Esophagus muscularis mucosa (tissue), 4 donors: Measurements from ENCODE around the gene AATF. TPM values are rescaled to one million over a fixed set of nuclear protein-coding genes. Genes with fewer than 3 reads are reported as not detected.

Experiments used
- DNase-seq: peaks from one replicate; pipeline ENCODE4 v3.0.0-alpha.2; 2017; ENCODE audit errors: extremely low spot score
- H3K27ac ChIP-seq, 4 donors: fragments of 200-600 bp; sonication (generic); replicated peaks in 1 of 4; 1 replicate in 3 of 4; 2 replicates in 1 of 4; pipeline ENCODE4 v1.5.1; 2016 to 2019; ENCODE audit warnings: mild to moderate bottlenecking in 1 of 4
- H3K27me3 ChIP-seq, 4 donors: fragments of 200-600 bp; sonication (generic); one replicate each; pipeline versions ENCODE4 v1.5.1 to v1.6.0; 2016 to 2019
- H3K36me3 ChIP-seq, 4 donors: fragments of 200-600 bp; sonication (generic); one replicate each; pipeline ENCODE4 v1.5.1; 2016 to 2019
- H3K4me1 ChIP-seq, 4 donors: fragments of 200-600 bp; sonication (generic); one replicate each; pipeline ENCODE4 v1.5.1; 2016 to 2019
- H3K4me3 ChIP-seq, 4 donors: fragments of 200-600 bp; sonication (generic); 1 replicate in 2 of 4; 2 replicates in 2 of 4; pipeline ENCODE4 v1.5.1; 2016 to 2019; ENCODE audit warnings: mild to moderate bottlenecking in 4 of 4, moderate library complexity in 1 of 4
- H3K9me3 ChIP-seq, 4 donors: fragments of 200-600 bp; sonication (generic); 1 replicate in 3 of 4; 2 replicates in 1 of 4; pipeline ENCODE4 v1.5.1; 2016 to 2019
- EP300 ChIP-seq: sonication (generic); formaldehyde crosslinking; IDR thresholded peaks from one replicate; pipeline ENCODE4 v1.6.1; 2017; ENCODE audit warnings: antibody characterized with exemption
- POLR2A ChIP-seq: fragments of 450-650 bp; IDR thresholded peaks from one replicate; pipeline ENCODE4 v1.6.1; 2017; ENCODE audit warnings: antibody characterized with exemption, moderate library complexity, mild to moderate bottlenecking, low read depth
- POLR2AphosphoS5 ChIP-seq, 2 donors: sonication (generic); formaldehyde crosslinking; IDR thresholded peaks; one replicate each; pipeline ENCODE4 v1.6.1; 2017; ENCODE audit warnings: antibody characterized with exemption in 2 of 2
- WGBS: methylation state at CpG from one replicate; pipeline ENCODE4 v1.1.5; 2018; 5-methylcytosine and 5-hydroxymethylcytosine counted together
- intact Hi-C: fragments of 100-400 bp; cut with DNase I; formaldehyde crosslinking; loops from one replicate; pipeline ENCODE4 v1.15.1; 2023
- total RNA-seq, 4 donors: library from RNA; depleted of rRNA; stranded (reverse); fragments of >200 nt; gene quantifications; one replicate each; pipeline versions ENCODE4 v1.1.0 to v1.2.1, GENCODE V29; 2016
- TF ChIP-seq, protein P1 (sequence below), 3 experiments: fragments of 200-600 bp in 2 of 3; fragments of 450-650 bp in 1 of 3; sonication (generic) in 2 of 3; IDR thresholded peaks; one replicate each; pipeline ENCODE4 v1.5.1; 2017 to 2019; ENCODE audit warnings: antibody characterized with exemption in 3 of 3, mild to moderate bottlenecking in 2 of 3, moderate library complexity in 1 of 3

The AATF gene
- total RNA-seq, 4 donors from 2014 or later: 37.8 to 55.7 (median 45.3) TPM

DNA sequence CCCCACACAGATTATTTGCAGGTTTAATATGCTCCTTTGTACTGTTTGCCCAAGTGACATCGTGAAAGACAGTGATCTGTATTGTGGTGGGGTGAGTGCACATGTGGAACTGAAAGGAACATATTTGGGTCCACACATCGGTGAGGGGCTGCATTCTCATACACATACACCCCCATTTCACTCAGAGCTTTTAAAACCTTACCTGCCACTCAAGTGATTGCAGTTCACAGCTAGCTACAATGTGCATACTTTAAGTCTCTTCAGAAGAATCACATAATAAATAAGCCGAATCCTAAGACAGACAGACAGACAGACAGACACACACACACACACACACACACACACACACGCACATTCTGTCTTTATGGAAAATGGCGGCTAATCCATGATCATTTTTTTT lies 102.6 kb downstream of the AATF start:
- 95% methylated on average over 5 of the region's 5 CpGs for WGBS
- peaks cover 3 to 47% (median 16%) of the 10 kb centered on the region in 4 donors for H3K36me3 ChIP-seq

DNA sequence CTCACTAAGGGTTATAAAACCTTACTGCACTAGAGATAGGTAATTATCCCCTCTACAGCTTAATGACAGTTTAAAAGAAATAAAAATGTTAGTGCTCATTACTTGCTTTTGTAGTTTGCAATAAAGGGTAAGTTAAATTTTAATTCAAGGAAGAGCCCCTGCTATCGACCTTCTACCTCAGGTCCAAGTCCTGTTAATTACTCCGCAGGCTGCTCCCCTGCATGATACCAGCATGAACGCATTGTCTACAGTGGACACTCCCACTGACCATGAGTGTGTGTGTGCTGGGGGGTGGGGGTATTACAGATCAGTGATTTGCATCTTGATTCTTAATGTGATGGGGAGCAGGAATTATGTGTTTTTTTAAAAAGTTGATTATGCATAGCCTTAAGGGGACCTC lies 103.1 kb downstream of the AATF start:
- Histone ChIP-seq H3K27me3 (no peaks in the 10 kb centered on the region), H3K4me1 (no peaks in the 10 kb centered on the region), H3K27ac (no peak overlapping the region), H3K9me3 (no peaks in the 10 kb centered on the region), H3K4me3 (no peak overlapping the region), H3K36me3 (peaks cover 8 to 52% (median 20%) of the 10 kb centered on the region in 4 donors)
- DNase-seq: no peak
- 90% methylated on average over 3 of the region's 3 CpGs for WGBS
- intact Hi-C loops: loop anchor here (10.0 kb wide), 1 partner anchor 63 kb away; no protein-coding TSS in a partner anchor
- TF ChIP-seq POLR2A: no peak
- TF ChIP-seq POLR2AphosphoS5 (IDR thresholded peaks at IDR 0.05): no peak
- no peak for TF ChIP-seq EP300
- TF ChIP-seq, protein P1, sequence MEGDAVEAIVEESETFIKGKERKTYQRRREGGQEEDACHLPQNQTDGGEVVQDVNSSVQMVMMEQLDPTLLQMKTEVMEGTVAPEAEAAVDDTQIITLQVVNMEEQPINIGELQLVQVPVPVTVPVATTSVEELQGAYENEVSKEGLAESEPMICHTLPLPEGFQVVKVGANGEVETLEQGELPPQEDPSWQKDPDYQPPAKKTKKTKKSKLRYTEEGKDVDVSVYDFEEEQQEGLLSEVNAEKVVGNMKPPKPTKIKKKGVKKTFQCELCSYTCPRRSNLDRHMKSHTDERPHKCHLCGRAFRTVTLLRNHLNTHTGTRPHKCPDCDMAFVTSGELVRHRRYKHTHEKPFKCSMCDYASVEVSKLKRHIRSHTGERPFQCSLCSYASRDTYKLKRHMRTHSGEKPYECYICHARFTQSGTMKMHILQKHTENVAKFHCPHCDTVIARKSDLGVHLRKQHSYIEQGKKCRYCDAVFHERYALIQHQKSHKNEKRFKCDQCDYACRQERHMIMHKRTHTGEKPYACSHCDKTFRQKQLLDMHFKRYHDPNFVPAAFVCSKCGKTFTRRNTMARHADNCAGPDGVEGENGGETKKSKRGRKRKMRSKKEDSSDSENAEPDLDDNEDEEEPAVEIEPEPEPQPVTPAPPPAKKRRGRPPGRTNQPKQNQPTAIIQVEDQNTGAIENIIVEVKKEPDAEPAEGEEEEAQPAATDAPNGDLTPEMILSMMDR (IDR thresholded peaks at IDR 0.05): no peak

More for the DNA sequence above, 102.6 kb downstream of the AATF start:
- intact Hi-C loops: loop anchor here (10.0 kb wide), 1 partner anchor 63 kb away; no protein-coding TSS in a partner anchor
- no peaks in the 10 kb centered on the region for H3K4me1 ChIP-seq
- H3K9me3 ChIP-seq: no peaks in the 10 kb centered on the region
- H3K27ac ChIP-seq: no peak overlapping the region
- DNase-seq: no peak
- H3K27me3 ChIP-seq: no peaks in the 10 kb centered on the region
- no peak for TF ChIP-seq POLR2A
- no peak for TF ChIP-seq POLR2AphosphoS5 (IDR thresholded peaks at IDR 0.05)
- no peak for TF ChIP-seq EP300
- TF ChIP-seq, protein P1 (IDR thresholded peaks at IDR 0.05): no peak
- H3K4me3 ChIP-seq: no peak overlapping the region

DNA sequence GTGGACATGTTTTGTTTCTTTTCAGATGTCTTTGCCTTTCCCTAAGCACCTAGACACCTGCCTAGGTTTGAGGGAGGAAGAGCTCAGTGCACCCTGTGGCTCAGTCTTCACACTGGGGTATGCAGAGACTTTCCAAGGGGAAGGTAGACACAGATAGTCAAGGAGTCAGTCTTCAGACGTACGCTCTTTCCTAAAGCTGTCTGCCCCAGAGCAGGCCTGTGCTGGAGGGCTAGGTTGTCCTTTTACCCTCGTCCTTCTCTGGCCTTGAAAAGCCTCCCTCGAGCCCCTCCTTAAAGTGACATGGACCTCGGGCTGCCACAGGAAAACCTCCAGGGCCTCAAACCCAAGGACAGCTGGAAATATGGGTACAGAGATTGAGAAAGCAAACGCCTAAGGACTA lies 103.7 kb downstream of the AATF start:
- Histone ChIP-seq H3K4me1 (no peaks in the 10 kb centered on the region), H3K9me3 (no peaks in the 10 kb centered on the region), H3K27me3 (no peaks in the 10 kb centered on the region), H3K36me3 (peaks cover 11 to 56% (median 25%) of the 10 kb centered on the region in 4 donors), H3K4me3 (no peak overlapping the region), H3K27ac (no peak overlapping the region)
- DNase-seq: no peak
- TF ChIP-seq POLR2A: no peak
- TF ChIP-seq, protein P1 (IDR thresholded peaks at IDR 0.05): no peak
- no peak for TF ChIP-seq POLR2AphosphoS5 (IDR thresholded peaks at IDR 0.05)
- no peak for TF ChIP-seq EP300
- 94% methylated on average over 4 of the region's 6 CpGs for WGBS
- intact Hi-C loops: loop anchor here (10.0 kb wide), 1 partner anchor 62 kb away; no protein-coding TSS in a partner anchor

DNA sequence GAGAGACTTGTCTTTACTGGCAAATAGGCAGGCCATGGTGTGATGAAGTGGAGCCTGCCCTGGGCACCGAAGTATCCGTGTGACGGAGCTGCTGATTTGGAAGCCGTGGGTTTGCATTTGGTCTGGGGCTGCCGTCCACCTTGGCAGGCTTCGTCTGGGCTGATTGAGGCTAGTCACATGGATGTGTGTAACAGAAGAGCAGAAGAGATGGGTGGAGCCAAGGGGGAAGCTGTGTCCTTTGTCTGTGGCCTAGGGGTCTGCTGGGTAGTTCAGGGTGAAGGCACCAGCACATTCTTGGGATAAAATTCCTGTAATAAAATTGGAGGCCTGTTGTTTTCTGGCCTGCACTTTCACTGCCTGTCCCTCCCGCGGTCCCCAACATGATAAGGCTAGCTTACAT lies 106.1 kb downstream of the AATF start:
- H3K9me3 ChIP-seq: no peaks in the 10 kb centered on the region
- intact Hi-C loops: loop anchor here (10.0 kb wide), 1 partner anchor 60 kb away; no protein-coding TSS in a partner anchor
- DNase-seq: no peak
- H3K27ac ChIP-seq: no peak overlapping the region
- WGBS: 90% methylated on average over 8 of the region's 8 CpGs
- peaks cover 11 to 62% (median 27%) of the 10 kb centered on the region in 4 donors for H3K36me3 ChIP-seq
- no peaks in the 10 kb centered on the region for H3K27me3 ChIP-seq
- no peak for TF ChIP-seq POLR2AphosphoS5 (IDR thresholded peaks at IDR 0.05)
- TF ChIP-seq, protein P1 (IDR thresholded peaks at IDR 0.05): no peak
- no peak for TF ChIP-seq POLR2A
- no peak overlapping the region for H3K4me3 ChIP-seq
- peaks cover 0 to under 1% (median 0%) of the 10 kb centered on the region in 4 donors for H3K4me1 ChIP-seq

DNA sequence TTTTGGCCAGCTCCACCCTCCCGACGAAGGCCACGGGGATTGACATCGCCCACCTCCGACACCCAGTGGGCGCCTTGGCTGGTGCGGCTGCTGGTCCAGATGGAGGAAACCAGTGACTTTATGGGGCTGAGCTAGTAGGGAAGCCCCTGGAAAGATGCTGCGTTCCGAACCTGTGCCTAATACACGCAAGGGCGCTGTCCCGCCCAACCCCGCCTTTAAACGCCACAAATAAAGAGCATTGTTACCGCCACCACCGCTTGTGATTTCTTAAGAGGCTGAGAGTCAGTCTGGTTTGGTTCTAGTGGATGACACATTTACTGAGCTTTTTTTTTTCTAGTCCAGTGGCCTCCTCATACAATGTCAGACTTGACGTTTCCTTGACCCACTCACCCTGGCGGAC lies 107.9 kb downstream of the AATF start:
- 96% methylated on average over 18 of the region's 18 CpGs for WGBS
- Histone ChIP-seq H3K36me3 (peaks cover 11 to 49% (median 20%) of the 10 kb centered on the region in 4 donors), H3K27ac (no peak overlapping the region), H3K4me1 (peaks cover 0 to 9% (median 3%) of the 10 kb centered on the region in 4 donors), H3K27me3 (no peaks in the 10 kb centered on the region), H3K9me3 (no peaks in the 10 kb centered on the region), H3K4me3 (no peak overlapping the region)
- TF ChIP-seq EP300 (no peak), POLR2A (no peak), POLR2AphosphoS5 (IDR thresholded peaks at IDR 0.05) (no peak)
- TF ChIP-seq, protein P1 (IDR thresholded peaks at IDR 0.05): no peak
- intact Hi-C loops: loop anchor here (10.0 kb wide), 1 partner anchor 58 kb away; no protein-coding TSS in a partner anchor
- DNase-seq: no peak
